ENCODE data around the gene WASF1.
"Not testable (repeated sequence)": the region's sequence is repeated elsewhere in the genome, so short reads cannot be mapped to it uniquely, and the experiment has no call there.

The WASF1 gene

GRCh38 chr6:110083875-110084585 lies 95.4 kb downstream of the WASF1 start:
- no peak for DNase-seq

GRCh38 chr6:110075406-110075805 lies 104.1 kb downstream of the WASF1 start:
- no peak for DNase-seq

- DNase-seq, result not testable (repeated sequence)
Measured at GRCh38 chr6:110073474-110073873, 106.0 kb downstream of the WASF1 start.

GRCh38 chr6:110068592-110068967 lies 110.9 kb downstream of the WASF1 start:
- DNase-seq, result no peak

- no peak for DNase-seq
Measured at GRCh38 chr6:110067837-110068591, 111.5 kb downstream of the WASF1 start.

GRCh38 chr6:110064744-110065524 lies 114.5 kb downstream of the WASF1 start:
- no peak for DNase-seq

GRCh38 chr6:110063594-110064263 lies 115.7 kb downstream of the WASF1 start:
- DNase-seq, result no peak

- no peak for DNase-seq
Measured at GRCh38 chr6:110055387-110055735, 124.1 kb downstream of the WASF1 start.

- DNase-seq, result no peak
Measured at GRCh38 chr6:110054664-110055386, 124.6 kb downstream of the WASF1 start.

- peak; percentile 14 for DNase-seq
Measured at GRCh38 chr6:110053395-110054240, 125.9 kb downstream of the WASF1 start.

GRCh38 chr6:110050440-110050813 lies 129.0 kb downstream of the WASF1 start:
- no peak for DNase-seq

All from CD4-positive, alpha-beta T cell treated with Interleukin-4 for 4 hours (primary cell).